Activated CD4-positive, alpha-beta T cell treated with anti-CD3 and anti-CD28 coated beads, Interleukin-2, amount 10 ng/mL, durations not matched to agents 7 days and 5 days (primary cell): ENCODE results near the gene RSPH10B2. TPM values are rescaled to one million over a fixed set of nuclear protein-coding genes. Genes with fewer than 3 reads are reported as not detected.
"Not testable (repeated sequence)": the region's sequence is repeated elsewhere in the genome, so short reads cannot be mapped to it uniquely, and the experiment has no call there.

Source experiments
- CTCF ChIA-PET: fragments of 350-600 bp; sonication (Branson Sonifier 250); formaldehyde crosslinking; loops from one replicate; lab custom pipeline; 2021; ENCODE audit warnings: antibody characterized with exemption; lab: Charles Lee
- POLR2A ChIA-PET: fragments of 350-600 bp; sonication (Branson Sonifier 250); formaldehyde crosslinking; loops from one replicate; lab custom pipeline; 2021; ENCODE audit warnings: antibody characterized with exemption; lab: Charles Lee
- DNase-seq: peaks from one replicate; pipeline ENCODE4 v3.0.0-alpha.2; 2020
- H3K27ac Mint-ChIP-seq: one replicate; pipeline ENCODE4 v1.8.0; 2021; ENCODE audit warnings: mild to moderate bottlenecking, moderate library complexity, mixed read lengths
- H3K27me3 Mint-ChIP-seq: one replicate; pipeline ENCODE4 v1.8.0; 2021; ENCODE audit warnings: mixed read lengths
- H3K36me3 Mint-ChIP-seq: one replicate; pipeline ENCODE4 v1.8.0; 2021; ENCODE audit warnings: low read depth, mixed read lengths
- H3K4me1 Mint-ChIP-seq: one replicate; pipeline ENCODE4 v1.8.0; 2021; ENCODE audit warnings: mixed read lengths
- H3K4me3 Mint-ChIP-seq: one replicate; pipeline ENCODE4 v1.8.0; 2021; ENCODE audit warnings: mild to moderate bottlenecking, moderate library complexity, mixed read lengths
- H3K9me3 Mint-ChIP-seq: one replicate; pipeline ENCODE4 v1.8.0; 2021; ENCODE audit warnings: mixed read lengths
- total RNA-seq, 2 experiments: library from RNA; stranded (reverse); gene quantifications; one replicate each; pipeline ENCODE4 v1.2.3, GENCODE V29; 2021

The RSPH10B2 gene
- total RNA-seq, result under 1 TPM; 0.22 to 0.31 TPM

DNA sequence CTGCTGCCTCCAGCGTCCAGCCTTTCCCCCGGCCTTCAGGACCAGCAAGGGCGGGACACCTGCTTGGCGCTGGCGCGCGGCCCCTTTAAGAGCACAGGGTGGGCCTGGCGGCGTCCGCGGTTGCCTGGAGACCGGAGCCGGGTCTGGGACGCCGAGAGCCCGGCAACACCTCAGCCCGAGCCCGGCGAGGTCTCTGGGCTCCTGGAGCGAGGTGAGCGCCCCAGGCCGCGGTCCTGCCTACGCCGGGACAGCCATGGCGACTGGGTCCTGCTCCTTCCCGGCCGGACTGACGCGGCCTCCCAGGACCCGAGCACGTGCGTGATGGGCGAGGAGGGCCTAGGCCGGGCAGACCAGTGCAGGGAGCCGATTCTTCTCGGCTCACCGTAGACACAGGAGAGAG, at the start of gene RSPH10B2:
Gene RSPH10B2 (plus strand): TSS at position 140 of the 400 bp plus-strand sequence. CDS start 3,575 bp downstream, outside the sequence.
- CTCF ChIA-PET, H3K27ac Mint-ChIP-seq, H3K4me3 Mint-ChIP-seq, POLR2A ChIA-PET, DNase-seq, H3K4me1 Mint-ChIP-seq, H3K9me3 Mint-ChIP-seq, H3K27me3 Mint-ChIP-seq, H3K36me3 Mint-ChIP-seq: not testable (repeated sequence)

DNA sequence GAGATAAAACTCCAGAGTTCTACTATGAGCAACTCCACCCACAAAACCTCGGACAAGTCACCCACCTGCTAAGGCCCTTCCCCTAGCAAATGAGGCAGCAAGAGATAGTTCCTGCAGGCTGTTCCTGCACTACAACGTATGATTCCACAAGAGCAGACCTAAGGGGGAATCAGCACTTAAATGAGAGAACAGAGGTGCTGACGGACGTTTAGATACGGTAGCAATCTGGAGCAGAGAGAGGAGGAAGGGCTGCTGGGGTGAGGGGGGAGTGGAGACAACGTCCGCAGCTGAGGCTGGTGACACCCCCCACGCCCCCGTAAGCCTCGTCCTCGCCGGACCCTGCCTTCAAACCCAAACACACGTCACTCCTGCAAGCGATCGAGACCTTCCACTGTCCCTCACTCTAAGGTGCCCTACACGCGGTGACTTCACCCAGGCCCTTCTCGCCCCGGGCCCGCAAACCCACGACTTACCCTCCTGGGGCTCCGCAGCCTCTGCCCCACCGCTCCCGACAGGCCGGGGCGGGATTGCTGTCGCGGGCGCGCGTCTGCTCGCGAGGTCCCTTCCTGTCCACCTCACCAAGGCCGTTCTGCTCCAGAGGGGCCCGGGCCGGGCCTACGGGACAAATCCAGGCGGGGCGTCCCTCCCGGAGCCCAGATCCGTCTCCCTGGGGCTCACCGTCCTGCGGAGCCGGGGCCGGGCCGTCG, 47.8 kb upstream of the RSPH10B2 start:
- peaks cover 49% of the 10 kb centered on the region for H3K36me3 Mint-ChIP-seq
- peaks cover 38% of the 10 kb centered on the region for H3K4me1 Mint-ChIP-seq
- peak overlapping the region; percentile 90 for H3K27ac Mint-ChIP-seq
- peaks cover 32% of the 10 kb centered on the region for H3K9me3 Mint-ChIP-seq
- H3K27me3 Mint-ChIP-seq, result no peaks in the 10 kb centered on the region
- ChIA-PET POLR2A (no interaction called here), CTCF (no interaction called here)
- DNase-seq, result peak; percentile 27
- H3K4me3 Mint-ChIP-seq, result peak overlapping the region; percentile 85

DNA sequence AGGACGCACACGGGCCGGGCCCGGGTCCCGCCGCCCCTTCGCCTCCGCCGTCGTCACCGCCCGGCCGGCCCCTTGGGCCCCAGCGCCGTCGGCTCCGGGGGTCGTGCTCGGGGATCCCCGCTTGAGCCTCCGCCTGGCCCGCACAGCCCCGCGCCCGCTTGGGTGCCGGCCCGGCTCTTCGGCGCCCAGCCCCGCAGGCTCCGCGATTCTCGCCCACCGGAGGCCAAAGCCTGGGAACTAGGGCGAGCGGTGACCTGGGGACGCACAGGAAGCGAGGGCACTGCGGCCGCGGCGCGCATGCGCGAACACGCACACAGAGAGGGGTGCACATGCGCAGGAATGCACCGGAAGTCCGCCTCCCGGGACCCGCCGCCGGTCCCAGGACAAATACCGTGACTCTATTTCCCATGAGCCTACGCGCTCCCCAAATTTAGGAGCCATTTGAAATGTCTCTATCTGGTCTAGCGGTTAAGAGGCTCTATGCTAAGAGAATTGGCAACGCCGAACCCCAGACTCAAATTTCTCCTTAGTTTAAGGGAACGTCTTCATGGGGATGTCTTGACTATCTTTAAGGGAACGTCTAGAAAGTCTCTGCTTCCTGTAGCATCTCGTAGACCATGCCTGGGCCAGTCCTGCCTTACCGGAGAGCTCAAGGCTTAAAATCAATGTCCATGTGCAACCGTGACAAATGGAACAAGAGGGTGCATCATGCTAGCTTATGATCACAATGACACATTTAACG, 47.1 kb upstream of the RSPH10B2 start, which contains the start of gene ZNF12:
Gene ZNF12 (minus strand): TSS at position 282 of the 742 bp plus-strand sequence. CDS start 1,774 bp downstream, outside the sequence.
- Mint-ChIP-seq H3K9me3 (peaks cover 28% of the 10 kb centered on the region), H3K4me1 (peaks cover 38% of the 10 kb centered on the region), H3K36me3 (peaks cover 41% of the 10 kb centered on the region), H3K27me3 (no peaks in the 10 kb centered on the region), H3K4me3 (peak within 1 kb of the TSS; percentile 85), H3K27ac (peak within 1 kb of the TSS; percentile 90)
- peak; percentile 94 for DNase-seq
- ChIA-PET POLR2A (no interaction called here), CTCF (no interaction called here)

GRCh38 chr7:6708304-6708703, 45.6 kb upstream of the RSPH10B2 start:
- no peak for DNase-seq
- POLR2A ChIA-PET, result no interaction called here
- CTCF ChIA-PET, result no interaction called here
- no peak overlapping the region for H3K27ac Mint-ChIP-seq
- peaks cover 27% of the 10 kb centered on the region for H3K4me1 Mint-ChIP-seq
- H3K27me3 Mint-ChIP-seq, result no peaks in the 10 kb centered on the region
- peaks cover 17% of the 10 kb centered on the region for H3K9me3 Mint-ChIP-seq
- peaks cover 30% of the 10 kb centered on the region for H3K36me3 Mint-ChIP-seq
- H3K4me3 Mint-ChIP-seq, result no peak overlapping the region

GRCh38 chr7:6709808-6710207, 44.1 kb upstream of the RSPH10B2 start:
- DNase-seq, result no peak
- Mint-ChIP-seq H3K27ac (no peak overlapping the region), H3K4me1 (peaks cover 20% of the 10 kb centered on the region), H3K36me3 (peaks cover 17% of the 10 kb centered on the region), H3K27me3 (no peaks in the 10 kb centered on the region), H3K4me3 (no peak overlapping the region), H3K9me3 (peaks cover 10% of the 10 kb centered on the region)
- POLR2A ChIA-PET, result no interaction called here
- CTCF ChIA-PET, result no interaction called here

DNA sequence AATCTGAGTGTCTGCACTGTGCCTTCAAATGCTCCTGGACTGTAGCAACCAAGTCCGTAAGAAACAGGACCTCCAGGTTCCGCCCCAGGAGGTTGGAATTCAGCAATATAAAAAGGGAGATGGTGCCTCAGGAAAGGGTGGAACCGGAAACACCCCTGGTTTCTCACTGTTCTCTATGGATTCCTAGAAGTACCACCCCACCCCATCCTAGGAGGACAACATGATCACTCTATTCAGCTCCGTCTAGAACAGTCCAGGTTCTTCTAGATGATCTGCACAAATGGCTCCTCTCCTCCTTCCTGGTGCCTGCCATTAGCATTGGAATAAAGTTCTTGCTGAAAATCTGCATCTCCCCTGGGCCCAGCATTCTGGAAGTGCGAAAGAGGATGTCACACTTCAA, 39.5 kb upstream of the RSPH10B2 start:
- no peak for DNase-seq
- H3K27me3 Mint-ChIP-seq, result peaks cover 12% of the 10 kb centered on the region
- ChIA-PET CTCF (no interaction called here), POLR2A (no interaction called here)
- no peak overlapping the region for H3K27ac Mint-ChIP-seq
- H3K4me3 Mint-ChIP-seq, result no peak overlapping the region
- peaks cover 3% of the 10 kb centered on the region for H3K9me3 Mint-ChIP-seq
- H3K4me1 Mint-ChIP-seq, result peaks cover 8% of the 10 kb centered on the region
- no peaks in the 10 kb centered on the region for H3K36me3 Mint-ChIP-seq

DNA sequence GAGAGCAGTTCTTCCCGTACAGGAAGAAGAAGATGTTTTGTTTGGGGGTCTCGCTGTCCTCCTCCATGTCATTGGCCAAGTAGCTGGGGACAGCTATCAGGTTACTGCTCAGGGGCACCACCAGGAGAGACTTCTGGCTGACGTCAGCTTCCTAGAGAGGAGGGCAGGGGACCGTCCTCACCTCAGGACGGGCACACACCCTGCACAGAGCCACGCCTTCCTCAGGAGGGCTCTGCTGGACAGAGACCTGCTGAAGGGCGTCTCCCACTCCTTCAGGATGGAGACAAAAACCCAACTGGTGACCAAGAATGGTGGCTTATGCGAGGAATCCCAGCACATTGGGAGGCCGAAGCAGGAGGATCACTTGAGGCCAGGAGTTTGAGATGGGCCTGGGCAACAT, 38.0 kb upstream of the RSPH10B2 start:
- H3K4me1 Mint-ChIP-seq, DNase-seq, H3K4me3 Mint-ChIP-seq, H3K27ac Mint-ChIP-seq, POLR2A ChIA-PET, H3K9me3 Mint-ChIP-seq, H3K36me3 Mint-ChIP-seq: not testable (repeated sequence)
- CTCF ChIA-PET, result interaction anchor here (0.7 kb wide), 1 partner anchor 10 kb away, joined by 3 read pairs; no protein-coding TSS in a partner anchor
- peaks cover 12% of the 10 kb centered on the region for H3K27me3 Mint-ChIP-seq

GRCh38 chr7:6718124-6718523, 35.8 kb upstream of the RSPH10B2 start:
- DNase-seq, result no peak
- ChIA-PET POLR2A (no interaction called here), CTCF (no interaction called here)
- Mint-ChIP-seq H3K9me3 (peaks cover 3% of the 10 kb centered on the region), H3K4me3 (no peak overlapping the region), H3K36me3 (no peaks in the 10 kb centered on the region), H3K27me3 (peaks cover 14% of the 10 kb centered on the region), H3K4me1 (peaks cover 8% of the 10 kb centered on the region), H3K27ac (no peak overlapping the region)

DNA sequence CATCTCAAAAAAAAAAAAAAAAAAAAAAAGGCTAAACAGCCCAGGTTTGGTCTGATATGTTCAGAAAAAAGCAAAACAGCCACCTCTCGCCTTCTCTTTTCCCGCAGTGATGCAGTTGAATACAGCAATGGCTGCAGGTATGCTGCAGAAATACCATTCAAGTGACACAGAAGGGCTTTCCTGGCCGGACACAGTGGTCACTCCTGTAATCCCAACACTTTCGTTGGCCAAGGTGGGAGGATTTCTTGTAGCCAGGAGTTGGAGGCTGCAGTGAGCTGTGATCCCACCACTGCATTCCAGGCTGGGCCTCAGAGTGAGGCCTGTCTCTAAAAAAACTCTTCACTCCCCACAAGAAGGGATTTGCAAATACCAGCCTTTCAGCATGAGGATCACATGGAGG, 29.6 kb upstream of the RSPH10B2 start:
- H3K9me3 Mint-ChIP-seq, POLR2A ChIA-PET, CTCF ChIA-PET, H3K4me1 Mint-ChIP-seq, DNase-seq, H3K27ac Mint-ChIP-seq, H3K36me3 Mint-ChIP-seq, H3K27me3 Mint-ChIP-seq, H3K4me3 Mint-ChIP-seq: not testable (repeated sequence)

DNA sequence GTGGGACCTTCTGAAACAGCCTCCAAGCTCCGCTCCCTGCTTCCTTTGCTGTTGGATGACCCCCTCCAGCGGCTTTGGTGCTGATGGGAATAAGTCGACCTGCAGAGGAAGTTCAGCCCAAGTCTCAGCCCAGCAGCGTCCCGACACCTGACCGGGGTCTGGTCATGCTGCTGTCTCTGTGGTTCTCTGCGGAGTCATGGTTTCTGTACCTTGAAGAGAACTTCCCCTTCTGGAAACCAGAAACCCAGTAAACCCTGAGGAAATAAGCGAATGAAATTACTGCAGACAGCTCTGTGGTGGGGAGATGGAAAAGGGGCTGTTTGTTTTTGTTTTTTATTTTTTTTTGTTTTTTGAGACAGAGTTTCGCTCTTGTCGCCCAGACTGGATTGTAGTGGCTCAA, 28.9 kb upstream of the RSPH10B2 start:
- peaks cover 11% of the 10 kb centered on the region for H3K4me1 Mint-ChIP-seq
- H3K27ac Mint-ChIP-seq, result no peak overlapping the region
- peaks cover 7% of the 10 kb centered on the region for H3K36me3 Mint-ChIP-seq
- no peak for DNase-seq
- ChIA-PET CTCF (interaction anchor here (0.6 kb wide), 1 partner anchor 245 kb away, joined by 3 read pairs; no protein-coding TSS in a partner anchor), POLR2A (no interaction called here)
- H3K27me3 Mint-ChIP-seq, result peaks cover 7% of the 10 kb centered on the region
- peaks cover 4% of the 10 kb centered on the region for H3K9me3 Mint-ChIP-seq
- no peak overlapping the region for H3K4me3 Mint-ChIP-seq

GRCh38 chr7:6726341-6726740, 27.6 kb upstream of the RSPH10B2 start:
- H3K27me3 Mint-ChIP-seq, H3K9me3 Mint-ChIP-seq, H3K4me3 Mint-ChIP-seq, H3K27ac Mint-ChIP-seq, DNase-seq, POLR2A ChIA-PET: not testable (repeated sequence)
- H3K4me1 Mint-ChIP-seq, result peaks cover 23% of the 10 kb centered on the region
- CTCF ChIA-PET, result interaction anchor here (0.6 kb wide), 2 partner anchors 133 to 230 kb away, joined by 3 to 4 read pairs; no protein-coding TSS in a partner anchor
- H3K36me3 Mint-ChIP-seq, result peaks cover 16% of the 10 kb centered on the region

DNA sequence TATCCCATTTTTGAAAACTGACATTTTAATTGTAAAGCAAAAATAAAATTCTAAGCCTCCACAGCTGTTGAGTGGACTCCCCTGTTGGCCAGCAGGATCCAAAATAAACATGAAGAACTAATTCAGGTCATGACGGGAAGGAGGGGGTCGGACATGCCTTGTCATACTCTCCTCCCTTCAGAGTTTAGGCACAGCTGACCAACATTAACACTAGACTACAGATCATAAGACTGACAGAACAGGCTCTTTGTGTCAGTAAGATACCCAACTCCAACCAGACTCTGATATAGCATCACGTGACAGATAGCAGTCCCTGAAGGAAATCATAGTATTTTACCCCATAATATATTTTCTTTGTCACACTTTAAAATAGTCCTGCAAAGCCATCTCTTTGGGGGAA, 26.2 kb upstream of the RSPH10B2 start:
- CTCF ChIA-PET, result no interaction called here
- Mint-ChIP-seq H3K4me1 (peaks cover 27% of the 10 kb centered on the region), H3K9me3 (peaks cover 4% of the 10 kb centered on the region), H3K27me3 (peaks cover 5% of the 10 kb centered on the region), H3K36me3 (peaks cover 24% of the 10 kb centered on the region), H3K27ac (no peak overlapping the region), H3K4me3 (no peak overlapping the region)
- POLR2A ChIA-PET, result no interaction called here
- no peak for DNase-seq

DNA sequence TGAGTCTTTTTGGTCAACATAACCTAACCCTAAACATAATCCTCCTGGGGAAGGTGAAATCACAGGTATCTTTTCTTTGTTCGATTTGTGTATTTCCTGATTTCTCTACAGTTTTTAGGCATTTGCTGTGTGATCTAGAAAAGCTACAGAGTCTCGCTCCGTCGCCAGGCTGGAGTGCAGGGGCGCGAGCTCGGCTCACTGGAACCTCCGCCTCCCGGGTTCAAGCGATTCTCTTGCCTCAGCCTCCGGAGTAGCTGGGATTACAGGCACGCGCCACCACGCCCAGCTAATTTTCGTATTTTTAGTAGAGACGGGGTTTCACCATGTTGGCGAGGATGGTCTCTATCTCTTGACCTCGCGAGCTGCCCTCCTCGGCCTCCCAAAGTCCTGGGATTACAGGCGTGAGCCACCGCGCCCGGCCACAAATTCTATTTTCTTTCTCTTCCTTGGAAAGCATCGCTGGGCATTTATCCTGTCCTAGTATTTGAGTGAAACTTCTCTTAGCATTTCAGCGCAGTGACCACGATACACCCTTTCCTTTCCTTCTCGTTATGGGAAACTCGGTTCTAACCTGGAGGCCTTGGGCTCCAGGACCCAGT, 24.9 kb upstream of the RSPH10B2 start:
- CTCF ChIA-PET, result not testable (repeated sequence)
- H3K36me3 Mint-ChIP-seq, result peaks cover 36% of the 10 kb centered on the region

More for the DNA sequence above, 24.9 kb upstream of the RSPH10B2 start:
- H3K9me3 Mint-ChIP-seq, H3K27me3 Mint-ChIP-seq, DNase-seq, POLR2A ChIA-PET: not testable (repeated sequence)
- peak overlapping the region; percentile 96 for H3K4me3 Mint-ChIP-seq
- peak overlapping the region; percentile 84 for H3K27ac Mint-ChIP-seq
- peaks cover 33% of the 10 kb centered on the region for H3K4me1 Mint-ChIP-seq
